GM23248 (cell line): ENCODE results near the gene DICER1. TPM values are rescaled to one million over a fixed set of nuclear protein-coding genes. Genes with fewer than 3 reads are reported as not detected.
A peak's percentile ranks its signal among the peaks of the same experiment; 100 is the strongest.
"Not testable (repeated sequence)": the region's sequence is repeated elsewhere in the genome, so short reads cannot be mapped to it uniquely, and the experiment has no call there.

Experiments
- DNase-seq: peaks from one replicate; pipeline ENCODE4 v3.0.0-alpha.2; 2015
- H2AFZ ChIP-seq: fragments of 200-600 bp; sonication (generic); 2 replicates; pipeline ENCODE4 v1.6.1; 2016; ENCODE audit warnings: antibody characterized with exemption
- H3F3A ChIP-seq: fragments of 200-600 bp; sonication (generic); 2 replicates; pipeline ENCODE4 v1.6.1; 2016; ENCODE audit warnings: mild to moderate bottlenecking, antibody characterized with exemption, mixed run types; ENCODE audit not compliant: insufficient read depth
- H3K27ac ChIP-seq: fragments of 200-600 bp; sonication (generic); 2 replicates; pipeline ENCODE4 v1.5.1; 2016; ENCODE audit warnings: mild to moderate bottlenecking
- H3K27me3 ChIP-seq: fragments of 200-600 bp; sonication (generic); replicated peaks from 2 replicates; pipeline ENCODE4 v1.6.1; 2016; ENCODE audit warnings: mild to moderate bottlenecking; ENCODE audit not compliant: insufficient read depth
- H3K36me3 ChIP-seq: fragments of 200-600 bp; sonication (generic); 2 replicates; pipeline ENCODE4 v1.6.1; 2016; ENCODE audit warnings: low read depth, mild to moderate bottlenecking
- H3K4me1 ChIP-seq: fragments of 200-600 bp; sonication (generic); 2 replicates; pipeline ENCODE4 v1.6.1; 2016; ENCODE audit warnings: mild to moderate bottlenecking; ENCODE audit not compliant: insufficient read depth
- H3K4me2 ChIP-seq: fragments of 200-600 bp; sonication (generic); one replicate; pipeline ENCODE4 v1.6.1; 2016; ENCODE audit warnings: mild to moderate bottlenecking; ENCODE audit not compliant: unreplicated experiment
- H3K4me3 ChIP-seq: fragments of 200-600 bp; sonication (generic); 2 replicates; pipeline ENCODE4 v1.5.1; 2016; ENCODE audit warnings: mild to moderate bottlenecking
- H3K79me2 ChIP-seq: fragments of 200-600 bp; sonication (generic); 2 replicates; pipeline ENCODE4 v1.6.1; 2016; ENCODE audit warnings: mild to moderate bottlenecking; ENCODE audit not compliant: insufficient read depth
- H3K9ac ChIP-seq: fragments of 200-600 bp; sonication (generic); 2 replicates; pipeline ENCODE4 v1.6.1; 2016; ENCODE audit warnings: mild to moderate bottlenecking
- H3K9me2 ChIP-seq: fragments of 200-600 bp; sonication (generic); 2 replicates; pipeline ENCODE4 v1.6.1; 2016; ENCODE audit warnings: mixed run types, mild to moderate bottlenecking, moderate library complexity; ENCODE audit not compliant: insufficient read depth
- H3K9me3 ChIP-seq: fragments of 200-600 bp; sonication (generic); one replicate; pipeline ENCODE4 v1.6.1; 2017; ENCODE audit warnings: low read depth
- H4K20me1 ChIP-seq: fragments of 200-600 bp; sonication (generic); 2 replicates; pipeline ENCODE4 v1.6.0; 2016; ENCODE audit not compliant: insufficient read depth
- EZH2 ChIP-seq: fragments of 200-600 bp; sonication (generic); IDR thresholded peaks from 2 replicates; pipeline ENCODE4 v1.6.1; 2018; ENCODE audit warnings: antibody characterized with exemption, mild to moderate bottlenecking; ENCODE audit not compliant: insufficient read depth, poor library complexity, severe bottlenecking
- EZH2phosphoT487 ChIP-seq: fragments of 200-600 bp; sonication (generic); IDR thresholded peaks from 2 replicates; pipeline ENCODE4 v1.6.1; 2018; ENCODE audit warnings: antibody characterized with exemption, moderate library complexity, mild to moderate bottlenecking, low read depth; ENCODE audit not compliant: insufficient read depth
- WGBS, 2 experiments: methylation state at CpG; one replicate each; pipeline ENCODE4 v1.1.6; 2015 to 2017; ENCODE audit warnings: low lambda C conversion rate in 2 of 2, low coverage in 1 of 2; ENCODE audit errors: missing lambda C conversion rate in 2 of 2; 5-methylcytosine and 5-hydroxymethylcytosine counted together
- in situ Hi-C: fragments of 300-500 bp; cut with MboI; formaldehyde crosslinking; loops from 2 replicates; pipeline ENCODE4 v1.15.0; 2020
- polyA plus RNA-seq: library from polyadenylated mRNA; unstranded; fragments of >200 nt; fragmentation: Nextera tagmentation; extraction: Ambion mirVana; gene quantifications from 2 replicates; pipeline ENCODE4 v1.2.1, GENCODE V29; 2016
- total RNA-seq: library from RNA; depleted of rRNA; stranded (reverse); fragments of >200 nt; shearing (Covaris generic); gene quantifications from 2 replicates; pipeline ENCODE4 v1.2.3, GENCODE V29; 2014

The DICER1 gene
- total and polyA plus RNA-seq, 2 experiments from 2014 or later, result 9.8 to 27.6 TPM

DNA sequence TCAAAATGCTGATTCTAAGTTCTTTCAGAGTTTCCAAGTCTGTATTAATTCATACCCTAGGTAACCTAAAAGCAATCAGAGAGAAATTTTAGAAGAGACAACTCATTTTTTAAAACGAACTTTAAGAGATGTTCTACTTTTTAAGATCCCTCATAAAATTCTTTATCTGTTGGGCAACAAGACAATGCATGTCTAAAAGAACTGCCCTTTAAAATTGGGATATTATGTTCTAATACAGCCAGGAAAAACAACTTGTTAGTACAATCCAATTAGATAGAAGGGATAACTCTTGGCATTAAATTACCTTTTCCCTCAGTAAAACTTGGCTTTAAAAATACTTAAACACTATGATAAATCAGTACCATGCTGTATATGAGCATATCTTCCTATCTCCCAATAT lies 15.6 kb downstream of the DICER1 start:
- Histone ChIP-seq H3K36me3 (no peaks in the 10 kb centered on the region), H3F3A (peaks cover 19% of the 10 kb centered on the region), H3K9me2 (no peaks in the 10 kb centered on the region), H3K4me1 (peaks cover 24% of the 10 kb centered on the region), H3K27ac (no peak overlapping the region), H4K20me1 (no peaks in the 10 kb centered on the region; the same call in 1 of the 2 replicates), H3K4me3 (no peak overlapping the region), H3K9ac (no peak overlapping the region), H3K27me3 (no peaks in the 10 kb centered on the region), H2AFZ (no peak overlapping the region), H3K9me3 (no peaks in the 10 kb centered on the region), H3K79me2 (peaks cover 95% of the 10 kb centered on the region), H3K4me2 (peak overlapping the region; percentile 4)
- 38 to 52% methylated on average over 1 of the region's 1 CpG for WGBS, 2 experiments
- no peak for DNase-seq
- TF ChIP-seq EZH2 (no peak), EZH2phosphoT487 (no peak)
- in situ Hi-C loops, result no loop called here

DNA sequence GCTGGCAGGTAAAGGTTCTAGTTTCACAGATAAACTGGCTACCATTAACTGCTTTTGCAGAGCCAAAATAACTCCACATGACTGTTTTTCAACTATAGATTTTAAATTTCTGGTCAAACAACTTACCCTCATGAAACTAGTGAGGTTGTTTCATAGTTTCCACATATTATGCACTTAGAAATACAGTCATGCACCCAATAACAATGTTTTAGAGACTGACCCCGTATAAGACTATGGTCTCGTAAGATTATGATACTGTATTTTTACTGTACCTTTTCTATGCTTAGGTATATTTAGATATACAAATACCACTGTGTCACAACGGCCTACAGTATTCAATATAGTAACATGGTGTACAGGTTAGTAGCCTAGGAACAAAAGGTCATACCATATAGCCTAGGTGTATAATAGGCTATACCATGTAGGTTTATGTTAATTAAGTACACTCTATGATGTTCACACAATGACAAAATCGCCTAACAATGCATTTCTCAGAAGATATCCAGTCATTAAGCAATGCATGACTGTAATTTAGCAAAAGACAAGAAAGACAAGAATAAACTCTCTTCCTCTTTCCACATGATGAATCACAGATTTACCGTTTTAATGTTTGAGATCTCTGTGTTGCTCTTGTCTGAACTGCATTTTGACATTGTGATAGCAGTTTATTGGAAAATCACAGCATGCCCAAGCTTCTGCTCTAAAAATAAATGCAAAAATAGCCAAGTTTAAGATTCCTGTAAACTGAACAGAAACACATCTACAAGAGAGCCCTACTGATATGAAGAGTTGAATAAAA lies 17.1 kb downstream of the DICER1 start:
- Histone ChIP-seq H2AFZ (no peak overlapping the region), H3K9me2 (no peaks in the 10 kb centered on the region; the same call in 1 of the 2 replicates), H4K20me1 (peaks cover 10% of the 10 kb centered on the region; the same call in 1 of the 2 replicates), H3K9me3 (no peaks in the 10 kb centered on the region), H3K4me1 (peaks cover 24% of the 10 kb centered on the region), H3K27me3 (no peaks in the 10 kb centered on the region), H3K27ac (peak overlapping the region; percentile 59), H3K9ac (peak overlapping the region; percentile 30), H3F3A (peaks cover 19% of the 10 kb centered on the region), H3K4me2 (peak overlapping the region; percentile 48), H3K79me2 (peaks cover 95% of the 10 kb centered on the region), H3K36me3 (no peaks in the 10 kb centered on the region), H3K4me3 (no peak overlapping the region)
- TF ChIP-seq EZH2phosphoT487, result no peak
- no peak for TF ChIP-seq EZH2
- DNase-seq, result peak; percentile 80
- 52 to 54% methylated on average over 5 of the region's 5 CpGs for WGBS, 2 experiments
- in situ Hi-C loops, result no loop called here

DNA sequence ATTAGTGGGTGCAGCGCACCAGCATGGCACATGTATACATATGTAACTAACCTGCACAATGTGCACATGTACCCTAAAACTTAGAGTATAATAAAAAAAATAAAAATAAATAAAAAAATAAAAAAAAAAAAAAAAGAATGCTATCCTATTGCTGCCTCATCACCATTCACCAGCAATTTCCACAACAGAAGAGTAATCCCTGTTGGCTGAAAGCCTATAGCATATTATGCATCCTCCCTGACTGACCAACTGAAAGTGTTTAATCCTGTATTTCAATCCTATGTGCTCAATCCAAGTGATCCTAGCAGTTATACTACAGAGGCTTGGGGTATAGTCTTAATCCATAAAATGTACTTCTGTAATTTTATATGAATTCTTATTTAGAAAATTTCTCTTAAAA lies 18.5 kb downstream of the DICER1 start:
- no peaks in the 10 kb centered on the region; the same call in 1 of the 2 replicates for H3K9me2 ChIP-seq
- peaks cover 19% of the 10 kb centered on the region for H3F3A ChIP-seq
- H4K20me1 ChIP-seq, result peaks cover 10% of the 10 kb centered on the region; the same call in 1 of the 2 replicates
- in situ Hi-C loops, result no loop called here
- no peak overlapping the region for H3K27ac ChIP-seq
- no peak overlapping the region for H3K4me3 ChIP-seq
- DNase-seq, result peak; percentile 66
- H3K27me3 ChIP-seq, result no peaks in the 10 kb centered on the region
- H3K4me2 ChIP-seq, result peak overlapping the region; percentile 25
- no peak overlapping the region for H3K9ac ChIP-seq
- no peak for TF ChIP-seq EZH2phosphoT487
- TF ChIP-seq EZH2, result no peak
- H3K4me1 ChIP-seq, result peaks cover 24% of the 10 kb centered on the region
- peaks cover 95% of the 10 kb centered on the region for H3K79me2 ChIP-seq
- H3K9me3 ChIP-seq, result no peaks in the 10 kb centered on the region
- H2AFZ ChIP-seq, result no peak overlapping the region
- WGBS, 2 experiments, result no CpG with 5 or more reads among the region's 1 CpG
- no peaks in the 10 kb centered on the region for H3K36me3 ChIP-seq

GRCh38 chr14:95138455-95138854 lies 18.9 kb downstream of the DICER1 start:
- H4K20me1 ChIP-seq, in situ Hi-C loops: not testable (repeated sequence)

More at GRCh38 chr14:95138455-95138854, 18.9 kb downstream of the DICER1 start:
- not testable (repeated sequence) for H3K9me3 ChIP-seq, H3K9ac ChIP-seq, H3K27me3 ChIP-seq, H3K36me3 ChIP-seq, H3K27ac ChIP-seq, H3K4me2 ChIP-seq, H2AFZ ChIP-seq, H3K9me2 ChIP-seq, DNase-seq, H3K4me3 ChIP-seq
- Histone ChIP-seq H3F3A (peaks cover 19% of the 10 kb centered on the region), H3K4me1 (peaks cover 27% of the 10 kb centered on the region), H3K79me2 (peaks cover 95% of the 10 kb centered on the region)
- 78 to 82% methylated on average over 4 of the region's 5 CpGs for WGBS, 2 experiments
